ENCODE measurements around the gene SPATA9.
A peak's percentile ranks its signal among the peaks of the same experiment; 100 is the strongest.

The SPATA9 gene, protein sequence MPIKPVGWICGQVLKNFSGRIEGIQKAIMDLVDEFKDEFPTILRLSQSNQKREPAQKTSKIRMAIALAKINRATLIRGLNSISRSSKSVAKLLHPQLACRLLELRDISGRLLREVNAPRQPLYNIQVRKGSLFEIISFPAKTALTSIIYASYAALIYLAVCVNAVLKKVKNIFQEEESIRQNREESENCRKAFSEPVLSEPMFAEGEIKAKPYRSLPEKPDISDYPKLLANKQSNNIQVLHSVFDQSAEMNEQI

DNA sequence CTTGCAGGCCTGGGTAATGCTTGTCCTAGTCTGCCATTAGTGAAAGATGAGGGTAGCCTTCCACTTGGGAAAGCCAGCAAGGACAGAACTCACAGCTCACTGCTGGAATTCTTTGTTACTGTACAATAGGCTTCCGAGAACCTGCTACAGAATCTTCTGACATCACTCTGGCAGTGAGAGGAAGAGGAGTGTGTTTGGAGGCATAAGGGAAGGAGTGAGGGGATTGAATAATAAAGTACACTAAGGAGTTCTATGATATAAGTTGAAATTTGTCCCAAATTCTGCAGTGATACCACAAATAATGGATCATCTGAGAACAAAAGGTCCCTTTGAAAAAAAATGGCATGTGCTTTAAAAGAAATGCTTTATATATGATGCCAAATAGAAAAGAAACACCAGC lies at the start of gene SPATA9:
TSS of gene SPATA9 (minus strand) at position 101 of the 400 bp plus-strand sequence. CDS start 137 bp downstream, outside the sequence.
- DNase-seq (ENCODE audit: low read depth): no peak

- DNase-seq (ENCODE audit: low read depth): no peak
These were observed 49.1 kb upstream of the SPATA9 start for GRCh38 chr5:95731571-95732554.

GRCh38 chr5:95730730-95731570 lies 48.2 kb upstream of the SPATA9 start, which contains the start of gene RHOBTB3:
TSS of gene RHOBTB3 (plus strand) at chr5:95731336. CDS start at chr5:95731683, 347 bp downstream.
- DNase-seq (ENCODE audit: low read depth): peak; percentile 27

GRCh38 chr5:95730011-95730700 lies 47.4 kb upstream of the SPATA9 start:
- DNase-seq (ENCODE audit: low read depth): no peak

- DNase-seq (ENCODE audit: low read depth): no peak
These were observed 46.6 kb upstream of the SPATA9 start for GRCh38 chr5:95729115-95730010.

DNA sequence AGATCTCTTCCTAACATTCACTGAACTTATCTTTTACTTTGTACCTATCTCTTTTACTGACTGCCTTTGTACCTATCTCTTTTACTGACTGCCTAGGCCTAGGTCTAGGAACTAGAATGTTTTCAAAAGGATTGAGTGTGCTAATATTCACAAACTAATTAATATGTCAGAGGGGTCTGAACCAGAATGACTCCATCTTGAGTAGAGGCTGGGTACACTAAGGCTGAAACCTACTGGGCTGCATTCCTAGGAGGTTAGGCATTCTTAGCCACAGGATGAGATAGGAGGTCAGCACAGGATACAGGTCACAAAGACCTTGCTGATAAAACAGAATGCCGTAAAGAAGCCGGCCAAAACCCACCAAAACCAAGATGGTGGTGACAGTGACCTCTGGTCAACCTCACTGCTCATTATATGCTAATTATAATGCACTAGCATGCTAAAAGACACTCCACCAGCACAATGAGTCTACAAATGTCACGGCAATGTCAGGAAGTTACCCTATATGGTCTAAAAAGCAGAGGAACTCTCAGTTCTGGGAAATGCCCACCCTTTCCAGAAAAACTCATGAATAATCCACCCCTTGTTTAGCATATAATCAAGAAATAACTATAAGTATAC lies 45.8 kb upstream of the SPATA9 start:
- no peak for DNase-seq (ENCODE audit: low read depth)

GRCh38 chr5:95727764-95728191 lies 45.0 kb upstream of the SPATA9 start:
- DNase-seq (ENCODE audit: low read depth): no peak

GRCh38 chr5:95726811-95727763 lies 44.3 kb upstream of the SPATA9 start:
- DNase-seq (ENCODE audit: low read depth): no peak

DNA sequence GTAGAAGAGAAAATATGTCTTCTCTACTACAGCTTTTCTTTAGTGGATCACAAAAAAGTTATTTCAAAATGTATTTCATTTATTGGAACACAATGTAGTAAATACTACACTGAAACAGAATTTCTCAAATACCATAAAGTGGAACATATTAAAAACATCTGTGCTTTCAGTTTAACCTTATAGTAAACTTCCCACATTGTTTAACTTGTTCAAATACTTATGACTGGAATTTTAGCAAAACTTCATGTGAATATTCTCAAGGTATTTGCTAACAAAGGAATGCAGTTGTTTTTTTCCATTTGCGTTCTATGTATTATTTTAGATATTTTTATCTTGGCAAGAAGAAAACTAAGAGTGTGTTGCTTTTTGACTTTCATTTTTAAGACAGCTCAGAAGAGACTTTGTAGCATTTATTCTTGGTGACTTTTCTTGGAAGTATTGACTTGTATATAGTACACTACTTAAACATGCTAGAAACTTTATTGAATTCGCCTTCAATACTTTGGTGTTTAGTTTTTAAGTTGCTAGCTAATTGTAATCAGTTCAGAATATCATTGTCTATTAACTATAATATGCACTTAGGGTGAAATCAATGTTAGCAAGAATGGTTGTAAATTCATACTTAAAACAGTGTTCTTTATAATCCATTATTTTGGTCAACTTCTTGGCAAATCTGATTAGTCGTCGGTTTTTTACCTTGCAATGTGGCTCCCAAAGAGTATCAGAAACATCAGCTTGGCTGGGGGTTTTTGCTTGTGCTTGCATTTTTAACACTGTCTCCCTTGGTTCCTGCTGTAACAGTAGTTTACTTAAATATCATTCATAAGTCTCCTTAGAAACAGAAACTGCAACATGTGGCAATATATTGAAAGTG lies 43.4 kb upstream of the SPATA9 start:
- no peak for DNase-seq (ENCODE audit: low read depth)

- no peak for DNase-seq (ENCODE audit: low read depth)
These were observed 42.5 kb upstream of the SPATA9 start for GRCh38 chr5:95725071-95725820.

- no peak for DNase-seq (ENCODE audit: low read depth)
These were observed 41.0 kb upstream of the SPATA9 start for GRCh38 chr5:95723632-95724369.

- no peak for DNase-seq (ENCODE audit: low read depth)
These were observed 38.9 kb upstream of the SPATA9 start for GRCh38 chr5:95721582-95722295.

DNA sequence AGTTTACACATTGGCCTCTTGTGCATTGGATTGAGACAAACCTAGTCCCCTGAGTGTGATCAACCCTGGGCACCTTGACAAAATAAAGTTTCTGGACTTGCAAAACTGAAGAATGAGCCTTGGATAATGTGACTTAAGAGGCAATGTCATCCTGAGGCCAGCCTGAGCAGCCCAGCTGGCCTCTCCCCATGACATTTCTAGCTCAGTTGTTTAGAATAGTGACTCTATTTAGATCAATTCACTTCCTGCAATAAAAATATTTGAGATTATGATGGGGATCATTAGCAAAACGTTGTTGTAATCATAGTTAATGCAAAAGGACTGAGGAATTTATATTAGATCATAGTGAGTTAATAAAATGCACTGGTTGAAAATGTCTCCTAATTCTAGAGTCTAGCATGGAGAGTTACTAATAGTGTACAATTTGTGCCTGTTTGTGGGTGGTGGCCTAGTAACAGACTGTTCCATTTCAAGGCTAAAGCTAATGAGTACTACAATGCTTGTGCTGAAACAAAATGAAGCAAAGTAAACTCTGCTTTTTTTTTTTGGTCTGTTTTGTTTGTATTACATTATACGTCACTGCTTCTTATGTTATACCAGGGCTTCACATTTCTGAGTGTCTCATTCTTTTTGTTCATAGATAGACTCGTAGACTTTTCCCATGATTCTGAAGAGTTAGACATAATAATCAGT lies 37.4 kb upstream of the SPATA9 start:
- DNase-seq (ENCODE audit: low read depth): no peak

DNA sequence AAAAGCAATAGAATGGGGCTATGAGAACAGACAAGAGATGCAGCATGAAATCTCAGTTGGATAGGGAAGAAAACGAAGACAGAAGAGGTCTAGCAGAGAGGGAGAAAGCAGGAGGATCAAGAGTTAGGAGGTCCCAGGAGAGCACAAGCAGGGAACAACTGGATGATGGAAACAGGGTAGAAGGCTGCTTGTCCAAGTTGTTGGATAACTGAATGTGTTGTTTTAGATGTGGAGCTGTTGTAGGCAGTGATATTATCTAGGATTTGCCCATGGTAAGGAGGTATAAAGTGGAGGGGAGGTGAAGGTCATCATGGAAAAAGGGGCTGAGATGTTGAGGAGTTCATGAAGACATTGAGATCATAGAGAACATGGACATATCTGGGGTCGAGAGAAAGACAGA lies 35.9 kb upstream of the SPATA9 start:
- no peak for DNase-seq (ENCODE audit: low read depth)

GRCh38 chr5:95718203-95718602 lies 35.4 kb upstream of the SPATA9 start:
- no peak for DNase-seq (ENCODE audit: low read depth)

Data from stimulated activated CD8-positive, alpha-beta memory T cell treated with anti-CD3 and anti-CD28 coated beads, Interleukin-12 subunit alpha, Interleukin-12 subunit beta, amount 100 ng/mL, for 4 hours (primary cell).